ENCODE data around the gene MYO1D. TPM values are rescaled to one million over a fixed set of nuclear protein-coding genes. Genes with fewer than 3 reads are reported as not detected.
"Not testable (repeated sequence)": the region's sequence is repeated elsewhere in the genome, so short reads cannot be mapped to it uniquely, and the experiment has no call there.

MYO1D gene
- total and polyA plus RNA-seq, 5 donors from 2014 or later = 1.5 to 8.2 (median 2.7) TPM

DNA sequence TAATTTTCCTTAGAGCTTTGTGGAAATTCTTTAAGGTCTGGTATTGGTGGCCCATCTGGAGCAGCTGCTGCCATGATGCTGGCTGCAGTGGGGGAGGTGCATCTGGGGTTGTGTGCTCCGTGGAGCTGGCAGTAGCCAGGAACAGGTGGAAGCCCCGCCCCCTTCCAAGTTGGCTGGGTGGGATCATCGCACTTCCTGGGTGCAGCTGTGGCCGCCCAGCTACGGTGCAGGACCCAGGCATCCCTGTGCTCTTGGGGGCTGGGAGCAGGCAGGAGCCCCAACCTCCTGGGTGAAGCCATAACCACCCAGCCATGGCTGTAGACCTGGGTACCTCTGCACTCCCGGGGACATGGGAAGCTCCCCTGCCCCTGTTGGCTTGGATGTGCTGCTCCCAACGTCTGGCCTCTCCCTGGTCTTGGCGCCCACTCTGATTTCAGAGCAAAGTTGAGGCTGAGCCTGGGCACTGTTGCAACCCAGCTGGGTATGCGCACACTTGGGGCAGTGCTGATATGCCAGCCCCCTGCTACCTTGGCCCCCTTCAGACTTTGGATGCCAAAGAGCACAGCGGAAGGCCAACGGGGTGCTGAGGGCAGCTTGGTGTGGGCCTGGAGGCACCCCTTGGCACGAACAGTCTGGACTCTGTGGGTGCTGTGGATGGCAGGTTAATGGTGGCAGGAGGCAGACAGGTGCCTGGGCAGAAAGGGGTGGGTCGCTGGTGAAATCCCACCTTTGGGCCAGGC lies 145.2 kb downstream of the MYO1D start:
- no peaks in the 10 kb centered on the region for H3K4me1 Mint-ChIP-seq
- peaks cover 0 to 3% (median 0%) of the 10 kb centered on the region in 7 donors for H3K9me3 Mint-ChIP-seq
- Histone ChIP-seq H3K27me3 (ENCODE audit: control insufficient read depth, insufficient read depth, low read length) (no peaks in the 10 kb centered on the region), H3K4me1 (ENCODE audit: control insufficient read depth, insufficient read depth, low read length, poor library complexity, severe bottlenecking) (no peaks in the 10 kb centered on the region), H3K4me3 (ENCODE audit: low read depth, low read length) (no peak overlapping the region), H3K27ac (ENCODE audit: insufficient read depth, low read length, poor library complexity, severe bottlenecking) (no peak overlapping the region), H3K9me3 (ENCODE audit: control insufficient read depth in 2 of 2, low read length in 2 of 2) (no peaks in the 10 kb centered on the region), H3K36me3 (ENCODE audit: control insufficient read depth, insufficient read depth, low read length) (no peaks in the 10 kb centered on the region)
- DNase-seq (no peak), ATAC-seq (ENCODE audit: low read depth in 2 of 2) (no peak)
- no peak overlapping the region for H3K27ac Mint-ChIP-seq
- H3K36me3 Mint-ChIP-seq = peaks cover 4% of the 10 kb centered on the region
- peaks cover 4% of the 10 kb centered on the region for H3K27me3 Mint-ChIP-seq
- H3K4me3 Mint-ChIP-seq = no peak overlapping the region

DNA sequence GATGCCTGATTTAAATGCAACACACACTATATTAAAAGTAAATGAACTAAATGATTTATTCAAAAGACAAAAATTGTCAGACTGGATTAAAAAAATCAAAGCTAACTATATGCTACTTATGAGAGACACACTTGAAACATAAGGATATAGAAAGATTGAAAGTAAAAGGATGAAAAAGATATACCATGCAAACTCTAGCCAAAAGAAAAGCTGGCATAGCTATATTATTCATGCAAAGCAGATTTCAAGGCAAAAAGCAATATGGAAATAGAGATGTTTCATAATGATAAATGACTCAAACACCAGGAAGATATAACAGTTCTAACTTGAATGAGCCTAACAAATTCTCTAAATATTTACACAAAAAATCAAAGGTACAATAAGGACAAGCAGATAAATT lies 149.2 kb downstream of the MYO1D start:
- Mint-ChIP-seq H3K27me3 (peaks cover 12% of the 10 kb centered on the region), H3K27ac (no peak overlapping the region), H3K4me3 (no peak overlapping the region), H3K4me1 (no peaks in the 10 kb centered on the region), H3K9me3 (peaks cover 0 to 7% (median 5%) of the 10 kb centered on the region in 7 donors), H3K36me3 (peaks cover 13% of the 10 kb centered on the region)
- Histone ChIP-seq H3K36me3 (ENCODE audit: control insufficient read depth, insufficient read depth, low read length) (no peaks in the 10 kb centered on the region), H3K4me1 (ENCODE audit: control insufficient read depth, insufficient read depth, low read length, poor library complexity, severe bottlenecking) (no peaks in the 10 kb centered on the region), H3K27me3 (ENCODE audit: control insufficient read depth, insufficient read depth, low read length) (no peaks in the 10 kb centered on the region), H3K9me3 (ENCODE audit: control insufficient read depth in 2 of 2, low read length in 2 of 2) (no peaks in the 10 kb centered on the region), H3K27ac (ENCODE audit: insufficient read depth, low read length, poor library complexity, severe bottlenecking) (no peak overlapping the region), H3K4me3 (ENCODE audit: low read depth, low read length) (no peak overlapping the region)
- no peak for ATAC-seq (ENCODE audit: low read depth in 2 of 2)
- DNase-seq = no peak

DNA sequence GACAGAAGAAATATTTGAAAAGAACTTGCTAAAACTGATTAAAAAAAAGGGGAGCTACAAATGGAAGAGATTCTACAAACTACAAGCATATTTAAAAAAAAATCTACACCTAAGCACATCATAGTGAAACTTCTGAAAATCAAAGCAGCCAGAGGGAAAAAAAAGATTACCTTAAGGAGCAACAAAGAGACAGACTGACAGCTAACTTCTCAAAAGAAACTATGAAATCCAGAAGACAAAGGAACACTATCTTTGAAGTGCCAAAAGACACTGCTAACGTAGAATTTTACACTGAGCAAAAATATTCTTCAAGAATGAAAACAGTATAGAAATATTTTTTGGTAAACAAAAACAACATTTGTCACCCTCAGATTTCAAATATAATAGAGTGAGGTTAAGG lies 151.2 kb downstream of the MYO1D start:
- no peak overlapping the region for H3K4me3 Mint-ChIP-seq
- Histone ChIP-seq H3K36me3 (ENCODE audit: control insufficient read depth, insufficient read depth, low read length) (no peaks in the 10 kb centered on the region), H3K27ac (ENCODE audit: insufficient read depth, low read length, poor library complexity, severe bottlenecking) (no peak overlapping the region), H3K4me3 (ENCODE audit: low read depth, low read length) (no peak overlapping the region), H3K27me3 (ENCODE audit: control insufficient read depth, insufficient read depth, low read length) (no peaks in the 10 kb centered on the region), H3K4me1 (ENCODE audit: control insufficient read depth, insufficient read depth, low read length, poor library complexity, severe bottlenecking) (no peaks in the 10 kb centered on the region), H3K9me3 (ENCODE audit: control insufficient read depth in 2 of 2, low read length in 2 of 2) (no peaks in the 10 kb centered on the region)
- no peaks in the 10 kb centered on the region for H3K4me1 Mint-ChIP-seq
- H3K27ac Mint-ChIP-seq = no peak overlapping the region
- H3K9me3 Mint-ChIP-seq = peaks cover 0 to 7% (median 5%) of the 10 kb centered on the region in 7 donors
- H3K36me3 Mint-ChIP-seq = peaks cover 20% of the 10 kb centered on the region
- no peak for DNase-seq
- ATAC-seq (ENCODE audit: low read depth in 2 of 2) = no peak
- H3K27me3 Mint-ChIP-seq = peaks cover 12% of the 10 kb centered on the region

DNA sequence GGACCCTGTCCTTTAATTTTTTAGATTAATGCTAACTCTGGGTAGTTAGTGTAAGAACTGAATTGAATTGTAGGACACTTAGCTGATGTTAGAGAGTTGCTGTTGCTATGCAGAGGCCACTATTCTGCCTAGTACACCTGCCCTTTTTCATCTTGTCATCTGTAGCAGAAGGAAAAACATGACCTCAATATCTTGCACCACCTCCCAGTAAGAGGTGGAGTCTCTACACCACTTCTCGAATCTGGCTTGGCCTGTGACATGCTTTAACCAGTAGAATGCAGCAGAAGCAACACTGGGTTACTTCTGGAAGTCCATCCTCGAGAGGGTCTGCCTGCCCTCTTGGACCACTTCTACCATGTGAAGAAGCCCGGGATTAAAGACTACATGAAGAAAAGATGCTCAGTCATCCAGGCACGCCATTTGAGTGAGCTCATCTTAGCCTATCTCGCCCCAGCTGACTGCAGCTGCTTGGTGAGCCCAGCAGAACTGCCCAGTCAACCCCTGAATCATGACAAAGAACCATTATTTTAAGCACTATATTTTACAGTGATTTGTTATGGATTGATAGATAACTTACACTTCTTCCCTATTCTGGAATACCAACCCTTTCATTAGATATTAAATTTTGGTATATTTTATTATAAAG lies 153.5 kb downstream of the MYO1D start:
- H3K9me3 Mint-ChIP-seq = peaks cover 0 to 7% (median 5%) of the 10 kb centered on the region in 7 donors
- no peak overlapping the region for H3K4me3 Mint-ChIP-seq
- H3K27ac Mint-ChIP-seq = no peak overlapping the region
- Histone ChIP-seq H3K4me3 (ENCODE audit: low read depth, low read length) (no peak overlapping the region), H3K27me3 (ENCODE audit: control insufficient read depth, insufficient read depth, low read length) (no peaks in the 10 kb centered on the region), H3K36me3 (ENCODE audit: control insufficient read depth, insufficient read depth, low read length) (no peaks in the 10 kb centered on the region), H3K4me1 (ENCODE audit: control insufficient read depth, insufficient read depth, low read length, poor library complexity, severe bottlenecking) (no peaks in the 10 kb centered on the region), H3K9me3 (ENCODE audit: control insufficient read depth in 2 of 2, low read length in 2 of 2) (no peaks in the 10 kb centered on the region), H3K27ac (ENCODE audit: insufficient read depth, low read length, poor library complexity, severe bottlenecking) (no peak overlapping the region)
- DNase-seq (no peak), ATAC-seq (ENCODE audit: low read depth in 2 of 2) (no peak)
- H3K4me1 Mint-ChIP-seq = no peaks in the 10 kb centered on the region
- peaks cover 31% of the 10 kb centered on the region for H3K36me3 Mint-ChIP-seq
- peaks cover 12% of the 10 kb centered on the region for H3K27me3 Mint-ChIP-seq

DNA sequence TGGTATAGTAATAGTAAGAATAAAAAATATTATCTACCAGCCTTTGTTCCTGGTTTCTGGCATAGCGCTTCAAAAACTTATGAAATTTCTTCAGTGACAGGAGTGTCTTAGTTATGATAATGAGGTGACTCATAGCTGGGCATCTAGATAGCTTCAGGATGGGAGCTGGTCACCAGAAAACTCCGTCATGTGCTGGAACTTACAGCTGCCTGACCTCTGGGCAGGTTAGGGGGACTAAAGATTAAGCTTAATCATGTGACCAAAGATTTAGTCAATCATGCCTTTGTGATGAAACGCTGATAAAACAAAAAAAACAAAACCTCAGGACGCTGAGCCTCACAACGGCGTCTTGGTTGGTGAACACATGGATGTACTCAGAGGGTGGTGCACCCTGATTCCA lies 154.2 kb downstream of the MYO1D start:
- ATAC-seq (ENCODE audit: low read depth in 2 of 2) = no peak
- peaks cover 10% of the 10 kb centered on the region for H3K27me3 Mint-ChIP-seq

DNA sequence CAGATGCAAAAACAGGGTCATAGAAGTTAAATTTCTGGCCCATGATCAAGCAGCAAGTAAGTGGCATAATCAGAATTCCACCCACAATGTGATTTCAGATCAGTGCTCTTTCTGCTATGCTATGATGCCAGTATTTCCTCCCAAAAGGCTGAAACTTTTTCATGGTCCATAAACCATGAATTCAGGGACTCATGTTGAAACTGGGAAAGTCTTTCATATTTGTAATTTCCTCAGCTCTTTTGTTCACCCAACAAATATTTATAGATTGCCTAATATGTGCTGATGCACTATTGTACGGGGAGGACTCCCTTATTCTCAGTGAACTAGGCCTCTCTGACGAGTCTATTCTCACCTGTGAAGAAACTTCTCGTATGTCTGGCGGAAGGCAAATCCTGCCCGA lies 156.3 kb downstream of the MYO1D start:
- H3K27me3 ChIP-seq (ENCODE audit: control insufficient read depth, insufficient read depth, low read length) = no peaks in the 10 kb centered on the region
- no peak for ATAC-seq (ENCODE audit: low read depth in 2 of 2)
- no peaks in the 10 kb centered on the region for H3K9me3 ChIP-seq (ENCODE audit: control insufficient read depth in 2 of 2, low read length in 2 of 2)
- H3K36me3 Mint-ChIP-seq = peaks cover 31% of the 10 kb centered on the region
- no peak overlapping the region for H3K4me3 Mint-ChIP-seq
- no peak overlapping the region for H3K27ac Mint-ChIP-seq
- H3K4me3 ChIP-seq (ENCODE audit: low read depth, low read length) = no peak overlapping the region
- peaks cover 0 to 5% (median 4%) of the 10 kb centered on the region in 7 donors for H3K9me3 Mint-ChIP-seq
- H3K36me3 ChIP-seq (ENCODE audit: control insufficient read depth, insufficient read depth, low read length) = no peaks in the 10 kb centered on the region
- peaks cover 7% of the 10 kb centered on the region for H3K27me3 Mint-ChIP-seq
- H3K4me1 ChIP-seq (ENCODE audit: control insufficient read depth, insufficient read depth, low read length, poor library complexity, severe bottlenecking) = no peaks in the 10 kb centered on the region
- H3K27ac ChIP-seq (ENCODE audit: insufficient read depth, low read length, poor library complexity, severe bottlenecking) = no peak overlapping the region
- peaks cover 0 to 6% (median 0%) of the 10 kb centered on the region in 4 donors for H3K4me1 Mint-ChIP-seq
- DNase-seq = no peak

More for the DNA sequence above, 154.2 kb downstream of the MYO1D start:
- Mint-ChIP-seq H3K27ac (no peak overlapping the region), H3K9me3 (peaks cover 0 to 7% (median 5%) of the 10 kb centered on the region in 7 donors), H3K36me3 (peaks cover 33% of the 10 kb centered on the region), H3K4me1 (no peaks in the 10 kb centered on the region), H3K4me3 (no peak overlapping the region)
- no peaks in the 10 kb centered on the region for H3K4me1 ChIP-seq (ENCODE audit: control insufficient read depth, insufficient read depth, low read length, poor library complexity, severe bottlenecking)
- no peaks in the 10 kb centered on the region for H3K36me3 ChIP-seq (ENCODE audit: control insufficient read depth, insufficient read depth, low read length)
- no peaks in the 10 kb centered on the region for H3K27me3 ChIP-seq (ENCODE audit: control insufficient read depth, insufficient read depth, low read length)
- H3K27ac ChIP-seq (ENCODE audit: insufficient read depth, low read length, poor library complexity, severe bottlenecking) = no peak overlapping the region
- no peaks in the 10 kb centered on the region for H3K9me3 ChIP-seq (ENCODE audit: control insufficient read depth in 2 of 2, low read length in 2 of 2)
- DNase-seq = no peak
- H3K4me3 ChIP-seq (ENCODE audit: low read depth, low read length) = no peak overlapping the region

DNA sequence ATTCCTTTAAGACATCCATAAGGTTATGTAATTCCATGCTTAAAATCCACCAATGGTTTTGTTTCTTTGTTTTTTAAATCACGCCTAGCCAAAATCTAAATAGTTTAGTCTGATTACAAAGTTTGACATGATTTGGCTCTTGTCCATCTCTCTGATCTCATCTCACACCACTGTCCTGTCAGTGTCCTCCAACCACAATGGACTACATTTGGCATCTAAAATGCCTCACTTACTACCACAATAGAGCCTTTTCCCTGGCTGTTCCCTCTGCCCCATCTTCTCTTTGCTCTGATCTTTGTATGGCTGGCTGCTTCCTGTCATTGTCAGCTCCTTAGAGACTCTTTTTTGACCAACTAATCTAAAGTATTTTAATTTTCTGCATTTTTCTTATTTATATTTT lies 157.2 kb downstream of the MYO1D start:
- Histone ChIP-seq H3K27ac (ENCODE audit: insufficient read depth, low read length, poor library complexity, severe bottlenecking) (no peak overlapping the region), H3K36me3 (ENCODE audit: control insufficient read depth, insufficient read depth, low read length) (no peaks in the 10 kb centered on the region), H3K27me3 (ENCODE audit: control insufficient read depth, insufficient read depth, low read length) (no peaks in the 10 kb centered on the region), H3K4me1 (ENCODE audit: control insufficient read depth, insufficient read depth, low read length, poor library complexity, severe bottlenecking) (no peaks in the 10 kb centered on the region), H3K4me3 (ENCODE audit: low read depth, low read length) (no peak overlapping the region), H3K9me3 (ENCODE audit: control insufficient read depth in 2 of 2, low read length in 2 of 2) (no peaks in the 10 kb centered on the region)
- ATAC-seq (ENCODE audit: low read depth in 2 of 2) (no peak), DNase-seq (no peak)
- peaks cover 0 to 8% (median 5%) of the 10 kb centered on the region in 4 donors for H3K4me1 Mint-ChIP-seq
- peaks cover 24% of the 10 kb centered on the region for H3K36me3 Mint-ChIP-seq
- H3K9me3 Mint-ChIP-seq = no peaks in the 10 kb centered on the region
- H3K4me3 Mint-ChIP-seq = no peak overlapping the region
- no peaks in the 10 kb centered on the region for H3K27me3 Mint-ChIP-seq
- no peak overlapping the region for H3K27ac Mint-ChIP-seq

DNA sequence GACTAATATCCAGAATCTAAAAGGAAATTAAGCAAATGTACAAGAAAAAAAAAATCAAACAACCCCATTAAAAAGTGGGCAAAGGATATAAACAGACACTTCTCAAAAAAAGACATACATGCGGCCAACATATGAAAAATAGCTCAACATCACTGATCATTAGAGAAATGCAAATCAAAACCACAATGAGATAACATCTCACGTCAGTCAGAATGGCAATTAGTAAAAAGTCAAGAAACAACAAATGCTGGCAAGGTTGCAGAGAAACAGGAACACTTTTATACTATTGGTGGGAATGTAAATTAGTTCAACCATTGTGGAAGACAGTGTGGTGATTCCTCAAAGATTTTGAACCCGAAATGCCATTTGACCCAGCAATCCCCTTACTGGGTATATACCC lies 162.0 kb downstream of the MYO1D start:
- not testable (repeated sequence) for H3K27me3 ChIP-seq (ENCODE audit: control insufficient read depth, insufficient read depth, low read length); H3K36me3 ChIP-seq (ENCODE audit: control insufficient read depth, insufficient read depth, low read length); H3K4me1 Mint-ChIP-seq; H3K27ac Mint-ChIP-seq; H3K9me3 ChIP-seq (ENCODE audit: control insufficient read depth in 2 of 2, low read length in 2 of 2); H3K9me3 Mint-ChIP-seq; H3K4me3 ChIP-seq (ENCODE audit: low read depth, low read length); H3K27me3 Mint-ChIP-seq; H3K27ac ChIP-seq (ENCODE audit: insufficient read depth, low read length, poor library complexity, severe bottlenecking); H3K4me3 Mint-ChIP-seq; H3K4me1 ChIP-seq (ENCODE audit: control insufficient read depth, insufficient read depth, low read length, poor library complexity, severe bottlenecking); ATAC-seq (ENCODE audit: low read depth in 2 of 2)
- DNase-seq = peak in 1 of 3 donors; percentile 6
- peaks cover 22% of the 10 kb centered on the region for H3K36me3 Mint-ChIP-seq
